IMR-90 (cell line): ENCODE results near the gene FANK1.

Experiments
- SMC3 ChIP-seq: fragments of 150-350 bp; IDR thresholded peaks from 2 replicates; pipeline ENCODE4 v1.6.1; 2016; ENCODE audit warnings: low read depth, mild to moderate bottlenecking, antibody characterized with exemption, low read length, moderate library complexity
- TF ChIP-seq, protein P1 (sequence below): fragments of 150-350 bp; IDR thresholded peaks from 2 replicates; pipeline ENCODE4 v1.6.1; 2017; ENCODE audit warnings: mild to moderate bottlenecking, antibody characterized with exemption, low read length, low read depth
- TF ChIP-seq, protein P2 (sequence below): conservative IDR thresholded peaks from 2 replicates; pipeline ENCODE4 v1.5.1; 2012; ENCODE audit warnings: mild to moderate bottlenecking, low read depth, low read length, improper control_type of control experiment

GRCh38 chr10:125983161-125983560 lies 86.8 kb downstream of the FANK1 start:
- TF ChIP-seq, protein P1, sequence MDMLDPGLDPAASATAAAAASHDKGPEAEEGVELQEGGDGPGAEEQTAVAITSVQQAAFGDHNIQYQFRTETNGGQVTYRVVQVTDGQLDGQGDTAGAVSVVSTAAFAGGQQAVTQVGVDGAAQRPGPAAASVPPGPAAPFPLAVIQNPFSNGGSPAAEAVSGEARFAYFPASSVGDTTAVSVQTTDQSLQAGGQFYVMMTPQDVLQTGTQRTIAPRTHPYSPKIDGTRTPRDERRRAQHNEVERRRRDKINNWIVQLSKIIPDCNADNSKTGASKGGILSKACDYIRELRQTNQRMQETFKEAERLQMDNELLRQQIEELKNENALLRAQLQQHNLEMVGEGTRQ = no peak
- no peak for TF ChIP-seq SMC3
- TF ChIP-seq, protein P2, sequence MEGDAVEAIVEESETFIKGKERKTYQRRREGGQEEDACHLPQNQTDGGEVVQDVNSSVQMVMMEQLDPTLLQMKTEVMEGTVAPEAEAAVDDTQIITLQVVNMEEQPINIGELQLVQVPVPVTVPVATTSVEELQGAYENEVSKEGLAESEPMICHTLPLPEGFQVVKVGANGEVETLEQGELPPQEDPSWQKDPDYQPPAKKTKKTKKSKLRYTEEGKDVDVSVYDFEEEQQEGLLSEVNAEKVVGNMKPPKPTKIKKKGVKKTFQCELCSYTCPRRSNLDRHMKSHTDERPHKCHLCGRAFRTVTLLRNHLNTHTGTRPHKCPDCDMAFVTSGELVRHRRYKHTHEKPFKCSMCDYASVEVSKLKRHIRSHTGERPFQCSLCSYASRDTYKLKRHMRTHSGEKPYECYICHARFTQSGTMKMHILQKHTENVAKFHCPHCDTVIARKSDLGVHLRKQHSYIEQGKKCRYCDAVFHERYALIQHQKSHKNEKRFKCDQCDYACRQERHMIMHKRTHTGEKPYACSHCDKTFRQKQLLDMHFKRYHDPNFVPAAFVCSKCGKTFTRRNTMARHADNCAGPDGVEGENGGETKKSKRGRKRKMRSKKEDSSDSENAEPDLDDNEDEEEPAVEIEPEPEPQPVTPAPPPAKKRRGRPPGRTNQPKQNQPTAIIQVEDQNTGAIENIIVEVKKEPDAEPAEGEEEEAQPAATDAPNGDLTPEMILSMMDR = no peak
